Mesothelial cell of epicardium (in vitro differentiated cells): ENCODE data around the gene BBIP1. TPM values are rescaled to one million over a fixed set of nuclear protein-coding genes. Genes with fewer than 3 reads are reported as not detected.
"Not testable (repeated sequence)": the region's sequence is repeated elsewhere in the genome, so short reads cannot be mapped to it uniquely, and the experiment has no call there.

Experiments used
- DNase-seq, 2 experiments: peaks; one replicate each; pipeline ENCODE4 v3.0.0; 2021; ENCODE audit warnings: low spot score in 2 of 2; ENCODE audit not compliant: unreplicated experiment in 2 of 2
- H3K27ac Mint-ChIP-seq: 2 replicates; pipeline ENCODE4 v1.8.0; 2021; ENCODE audit warnings: mixed read lengths
- H3K27me3 Mint-ChIP-seq: 2 replicates; pipeline ENCODE4 v1.8.0; 2021; ENCODE audit warnings: low read depth, mixed read lengths
- H3K36me3 Mint-ChIP-seq: 2 replicates; pipeline ENCODE4 v1.8.0; 2021; ENCODE audit warnings: mixed read lengths
- H3K4me1 Mint-ChIP-seq: 2 replicates; pipeline ENCODE4 v1.8.0; 2021; ENCODE audit warnings: mixed read lengths
- H3K4me3 Mint-ChIP-seq: 2 replicates; pipeline ENCODE4 v1.8.0; 2021; ENCODE audit warnings: mild to moderate bottlenecking, moderate library complexity, mixed read lengths
- H3K9me3 Mint-ChIP-seq: 2 replicates; pipeline ENCODE4 v1.8.0; 2021; ENCODE audit warnings: mixed read lengths
- CTCF ChIP-seq: fragments of 200-600 bp; sonication (generic); IDR thresholded peaks from one replicate; pipeline ENCODE4 v1.5.0; 2021; ENCODE audit warnings: antibody characterized with exemption; ENCODE audit not compliant: unreplicated experiment
- total RNA-seq: library from RNA; stranded (reverse); gene quantifications from 3 replicates; pipeline ENCODE4 v1.2.1, GENCODE V29; 2021

The BBIP1 gene
- total RNA-seq, 1 donor from 2014 or later, result 16.3 TPM

DNA sequence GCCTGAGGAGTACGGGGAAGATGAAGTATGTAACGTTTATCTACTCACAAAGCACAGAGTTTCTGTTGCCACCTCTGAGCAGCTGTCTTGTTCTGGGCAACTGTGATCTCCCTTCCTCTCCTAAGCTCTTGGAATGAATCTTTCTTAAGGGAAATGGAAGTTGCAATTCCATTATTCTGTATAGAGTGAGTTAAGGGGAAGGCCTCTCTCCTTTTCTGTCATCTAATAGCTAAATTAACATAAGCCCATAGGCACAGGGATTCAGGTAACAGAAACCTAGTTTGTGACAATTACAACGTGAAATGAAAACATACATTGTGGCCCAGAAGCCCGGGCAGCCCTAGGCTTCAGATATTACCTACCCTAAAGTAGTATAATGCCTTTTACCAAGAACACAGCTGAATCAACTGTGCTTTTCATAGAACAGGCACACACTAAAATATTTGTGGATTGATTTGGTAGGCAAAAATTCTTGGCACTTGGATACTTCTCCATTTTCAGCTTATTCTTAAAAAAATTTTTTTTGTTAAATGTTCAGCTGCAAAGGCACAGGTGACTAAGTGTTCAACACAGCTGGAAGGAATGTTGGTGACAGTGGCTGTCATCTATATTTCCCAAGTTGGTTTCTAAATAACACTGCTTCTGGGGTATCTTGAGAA lies 51.0 kb downstream of the BBIP1 start:
- no peak for TF ChIP-seq CTCF
- no peaks in the 10 kb centered on the region for H3K27me3 Mint-ChIP-seq
- H3K4me1 Mint-ChIP-seq, result peaks cover 43% of the 10 kb centered on the region
- no peak for DNase-seq
- H3K27ac Mint-ChIP-seq, result peak overlapping the region; percentile 8
- H3K36me3 Mint-ChIP-seq, result no peaks in the 10 kb centered on the region
- no peaks in the 10 kb centered on the region for H3K9me3 Mint-ChIP-seq
- H3K4me3 Mint-ChIP-seq, result no peak overlapping the region

- not testable (repeated sequence) for H3K9me3 Mint-ChIP-seq, H3K4me3 Mint-ChIP-seq, H3K27me3 Mint-ChIP-seq, DNase-seq, H3K36me3 Mint-ChIP-seq
- Mint-ChIP-seq H3K27ac (peak overlapping the region; percentile 18), H3K4me1 (peaks cover 43% of the 10 kb centered on the region)
These were observed 51.8 kb downstream of the BBIP1 start for GRCh38 chr10:110867011-110867806.

GRCh38 chr10:110865809-110866482 lies 53.0 kb downstream of the BBIP1 start:
- Mint-ChIP-seq H3K9me3 (no peaks in the 10 kb centered on the region), H3K27ac (peak overlapping the region; percentile 85), H3K27me3 (no peaks in the 10 kb centered on the region), H3K4me1 (peaks cover 36% of the 10 kb centered on the region), H3K4me3 (no peak overlapping the region), H3K36me3 (no peaks in the 10 kb centered on the region)
- DNase-seq, result no peak
- no peak for TF ChIP-seq CTCF

- H3K4me3 Mint-ChIP-seq, result no peak overlapping the region
- no peaks in the 10 kb centered on the region for H3K36me3 Mint-ChIP-seq
- peaks cover 35% of the 10 kb centered on the region for H3K4me1 Mint-ChIP-seq
- peak overlapping the region; percentile 85 for H3K27ac Mint-ChIP-seq
- TF ChIP-seq CTCF, result no peak
- H3K9me3 Mint-ChIP-seq, result no peaks in the 10 kb centered on the region
- no peaks in the 10 kb centered on the region for H3K27me3 Mint-ChIP-seq
- DNase-seq, result no peak
These were observed 53.7 kb downstream of the BBIP1 start for GRCh38 chr10:110865186-110865808.

DNA sequence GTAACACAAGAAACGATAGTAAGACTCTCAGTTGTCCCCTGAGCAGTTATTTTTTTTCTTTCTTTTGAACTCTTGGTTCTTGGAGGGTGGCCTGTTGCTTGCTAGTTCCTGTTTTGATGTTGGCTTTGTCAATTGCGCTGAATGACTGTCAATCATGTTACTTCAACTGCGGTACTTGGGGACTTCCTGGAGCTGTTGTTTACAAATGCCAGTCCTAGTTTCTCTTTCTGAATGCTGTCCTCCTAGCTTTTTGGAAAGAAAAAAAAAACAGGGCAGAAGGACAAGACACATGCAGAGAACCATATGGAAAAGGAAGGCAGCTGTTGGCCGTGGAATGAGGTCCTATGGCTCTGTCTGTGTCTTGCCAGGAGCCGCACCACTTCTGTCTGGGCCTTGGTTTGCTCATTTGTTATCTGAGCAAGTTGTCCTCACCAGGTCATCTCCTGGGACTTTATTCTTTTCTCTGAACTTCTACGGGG lies 54.3 kb downstream of the BBIP1 start:
- Mint-ChIP-seq H3K9me3 (no peaks in the 10 kb centered on the region), H3K4me1 (peaks cover 41% of the 10 kb centered on the region), H3K27me3 (no peaks in the 10 kb centered on the region), H3K27ac (peak overlapping the region; percentile 85), H3K36me3 (no peaks in the 10 kb centered on the region), H3K4me3 (no peak overlapping the region)
- TF ChIP-seq CTCF, result no peak
- no peak for DNase-seq
